GM10266 (cell line): ENCODE data around the gene VGF.

Experiments
- DNase-seq: peaks from one replicate; pipeline ENCODE4 v3.0.0; 2012; ENCODE audit errors: extremely low spot score
- CTCF ChIP-seq: IDR thresholded peaks from 2 replicates; pipeline ENCODE4 v1.5.1; 2012; ENCODE audit warnings: mild to moderate bottlenecking, low read depth; ENCODE audit not compliant: control insufficient read depth, insufficient read depth; ENCODE audit errors: missing control alignments

Gene VGF

GRCh38 chr7:101198476-101198875 is 33.1 kb upstream of the VGF start:
- no peak for DNase-seq
- no peak for TF ChIP-seq CTCF

GRCh38 chr7:101197991-101198390 is 32.6 kb upstream of the VGF start:
- no peak for TF ChIP-seq CTCF

GRCh38 chr7:101195884-101196283 is 30.5 kb upstream of the VGF start:
- TF ChIP-seq CTCF = no peak

More at GRCh38 chr7:101197991-101198390, 32.6 kb upstream of the VGF start:
- no peak for DNase-seq

GRCh38 chr7:101189109-101189508 is 23.7 kb upstream of the VGF start:
- no peak for TF ChIP-seq CTCF
- DNase-seq = no peak

More at GRCh38 chr7:101195884-101196283, 30.5 kb upstream of the VGF start:
- no peak for DNase-seq

GRCh38 chr7:101186844-101187428 is 21.6 kb upstream of the VGF start:
- no peak for DNase-seq
- TF ChIP-seq CTCF = no peak

- no peak for TF ChIP-seq CTCF
- no peak for DNase-seq
These were observed 20.8 kb upstream of the VGF start for GRCh38 chr7:101186194-101186593.

- no peak for DNase-seq
- TF ChIP-seq CTCF = no peak
These were observed 20.0 kb upstream of the VGF start for GRCh38 chr7:101185258-101185839.
